GM18526 (cell line): ENCODE data around the gene TEX22.

Source experiments
- POLR2A ChIP-seq: IDR thresholded peaks from 3 replicates; pipeline ENCODE4 v1.6.1; 2011; ENCODE audit not compliant: insufficient read length; ENCODE audit errors: extremely low read depth

TEX22 gene

GRCh38 chr14:105426416-105427130, 28.2 kb downstream of the TEX22 start:
- TF ChIP-seq POLR2A: no peak

DNA sequence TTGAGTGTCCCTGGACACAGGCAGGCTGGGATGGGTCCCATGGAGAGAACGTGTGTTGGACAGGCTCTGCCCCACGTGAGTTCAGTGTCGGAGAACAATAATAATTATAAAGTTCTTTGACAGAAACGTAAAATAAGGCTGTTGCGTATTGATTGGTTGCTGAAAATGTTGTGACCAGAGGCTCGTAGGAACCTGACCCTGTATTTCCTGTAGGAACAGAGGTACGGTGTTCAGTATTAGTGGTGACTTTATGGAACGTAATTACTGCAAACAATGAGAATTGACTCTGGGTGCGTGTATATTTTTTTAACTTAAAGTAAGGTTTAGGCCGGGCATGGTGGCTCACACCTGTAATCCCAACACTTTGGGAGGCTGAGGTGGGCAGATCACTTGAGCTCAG, 29.1 kb downstream of the TEX22 start:
- no peak for TF ChIP-seq POLR2A

DNA sequence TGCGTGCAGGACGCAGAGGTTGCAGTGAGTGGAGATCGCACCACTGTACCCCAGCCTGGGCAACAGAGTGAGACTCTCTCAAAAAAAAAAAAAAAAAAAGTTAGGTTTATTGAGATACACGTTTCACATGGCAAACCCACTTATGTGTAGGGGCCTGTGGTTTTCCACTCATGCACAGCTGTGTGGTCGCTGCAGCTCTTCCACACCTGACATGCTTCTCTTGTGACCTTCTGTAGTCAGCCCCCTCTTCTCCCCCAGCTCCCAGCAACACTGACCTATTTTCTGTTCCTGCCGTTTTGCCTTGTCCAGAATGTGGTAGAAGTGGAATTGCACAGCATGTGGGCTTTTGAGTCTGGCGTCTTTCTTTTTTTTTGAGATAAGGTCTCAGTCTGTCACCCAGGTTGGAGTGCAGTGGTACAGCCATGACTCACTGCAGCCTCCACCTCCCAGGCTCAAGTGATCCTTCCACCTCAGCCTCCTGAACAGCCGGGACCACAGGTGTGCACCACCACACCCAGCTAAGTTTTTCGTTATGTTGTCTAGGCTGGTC, 29.7 kb downstream of the TEX22 start:
- no peak for TF ChIP-seq POLR2A

DNA sequence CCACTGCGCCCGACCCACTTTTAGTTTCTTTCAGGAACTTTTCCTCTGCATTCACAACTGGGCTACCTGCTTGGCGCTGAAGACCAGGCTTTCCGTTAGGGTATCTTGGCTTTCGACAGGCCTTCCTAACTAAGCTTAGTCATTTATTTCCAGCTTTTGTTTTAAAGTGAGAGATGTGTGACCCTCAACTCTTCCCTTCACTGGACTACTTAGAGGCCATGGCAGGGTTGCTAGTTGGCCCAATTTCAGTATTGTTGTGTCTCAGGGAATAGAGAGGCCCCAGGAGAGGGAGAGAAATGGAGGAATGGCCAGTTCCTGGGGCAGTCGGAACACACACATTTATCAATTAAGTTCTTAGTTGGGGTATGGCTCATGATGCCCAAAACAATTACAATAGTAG, 31.7 kb downstream of the TEX22 start:
- TF ChIP-seq POLR2A: no peak

DNA sequence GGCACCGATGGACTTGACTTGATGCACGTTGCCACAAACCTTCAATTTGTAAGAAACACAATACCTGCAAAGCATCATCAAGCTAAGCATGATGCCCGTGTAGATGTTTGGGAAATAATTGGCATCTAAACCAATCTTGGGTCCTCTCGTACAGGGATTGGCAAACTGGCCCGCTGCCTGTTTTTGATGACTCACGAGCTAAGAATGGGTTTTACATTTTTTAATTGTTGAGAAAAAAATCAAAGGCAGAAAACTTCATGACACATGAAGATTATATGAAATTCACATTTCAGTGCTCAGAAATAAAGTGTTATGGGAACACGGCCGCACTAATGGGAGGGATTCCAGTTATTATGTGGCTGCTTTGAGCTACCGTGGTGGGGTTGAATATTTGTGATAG, 32.2 kb downstream of the TEX22 start:
- no peak for TF ChIP-seq POLR2A

DNA sequence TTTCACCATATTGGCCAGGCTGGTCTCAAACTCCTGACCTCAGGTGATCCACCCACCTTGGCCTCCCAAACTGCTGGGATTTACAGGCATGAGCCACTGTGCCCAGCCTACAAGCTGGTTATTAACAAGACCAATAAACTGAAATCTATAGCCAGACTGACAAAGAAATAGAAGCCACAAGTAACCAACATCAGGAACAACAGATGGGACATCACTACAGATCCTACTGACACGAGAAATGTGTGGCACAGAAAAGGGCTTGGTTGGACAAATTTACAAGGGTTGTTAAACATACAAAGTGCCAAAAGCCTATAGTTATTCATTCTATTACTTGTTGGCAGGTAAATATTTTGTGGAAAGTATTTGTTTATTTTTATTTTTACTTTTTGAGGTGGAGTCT, 32.9 kb downstream of the TEX22 start:
- TF ChIP-seq POLR2A: no peak

- TF ChIP-seq POLR2A: no peak
Observed at GRCh38 chr14:105432657-105433056, 34.3 kb downstream of the TEX22 start.

GRCh38 chr14:105433161-105433605, 34.8 kb downstream of the TEX22 start:
- no peak for TF ChIP-seq POLR2A

GRCh38 chr14:105436402-105436801, 38.1 kb downstream of the TEX22 start:
- no peak for TF ChIP-seq POLR2A

- TF ChIP-seq POLR2A: no peak
Observed at GRCh38 chr14:105436891-105437722, 38.8 kb downstream of the TEX22 start.

GRCh38 chr14:105437723-105438500, 39.6 kb downstream of the TEX22 start:
- TF ChIP-seq POLR2A: no peak

GRCh38 chr14:105439179-105439578, 40.8 kb downstream of the TEX22 start:
- no peak for TF ChIP-seq POLR2A

- TF ChIP-seq POLR2A: no peak
Observed at GRCh38 chr14:105439710-105440553, 41.6 kb downstream of the TEX22 start.

DNA sequence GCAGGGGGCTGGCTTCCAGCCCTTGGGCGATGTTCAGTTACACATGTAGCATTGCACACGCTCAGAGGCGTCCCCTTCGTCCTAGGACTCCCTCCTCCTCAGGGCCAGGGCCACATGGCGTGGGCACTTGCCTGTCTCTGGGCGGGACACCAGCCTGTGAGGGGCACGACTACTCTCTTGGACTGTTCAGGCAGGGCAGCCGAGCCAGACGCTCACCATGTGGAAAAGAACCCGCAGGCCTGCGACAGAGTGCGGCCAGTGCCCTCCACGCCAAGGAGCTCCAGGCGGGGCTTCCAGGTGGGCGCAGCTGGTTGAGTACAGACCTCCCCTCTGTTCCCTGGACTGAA, 42.2 kb downstream of the TEX22 start:
- no peak for TF ChIP-seq POLR2A

DNA sequence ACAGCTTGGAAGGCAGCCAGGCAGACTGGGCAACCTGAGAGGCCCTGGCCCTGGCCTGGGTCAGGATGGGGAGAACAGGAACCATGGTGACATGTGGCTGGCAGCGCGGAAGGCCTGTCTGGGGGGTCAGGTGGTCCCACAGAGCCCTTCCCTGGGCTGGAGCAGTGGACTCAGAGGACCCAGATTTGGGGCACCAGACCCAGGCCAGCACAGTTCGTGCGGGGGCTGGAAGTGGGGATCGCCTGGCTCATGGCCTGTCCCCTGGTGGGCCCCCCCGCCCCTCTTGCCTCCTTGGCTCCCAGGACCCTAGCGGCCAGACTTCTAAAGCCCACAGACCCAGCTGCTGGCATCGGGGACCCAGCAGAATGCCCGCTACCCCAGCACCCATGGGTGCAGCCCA, 42.7 kb downstream of the TEX22 start:
- TF ChIP-seq POLR2A: no peak
